ENCODE data around the gene PGM2L1.
"Not testable (repeated sequence)": the region's sequence is repeated elsewhere in the genome, so short reads cannot be mapped to it uniquely, and the experiment has no call there.

PGM2L1 gene

GRCh38 chr11:74333193-74333592, 65.0 kb downstream of the PGM2L1 start:
- no peak for DNase-seq (ENCODE audit: low read depth)

- no peak for DNase-seq (ENCODE audit: low read depth)
These were observed 65.9 kb downstream of the PGM2L1 start for GRCh38 chr11:74332291-74332690.

- DNase-seq (ENCODE audit: low read depth), result not testable (repeated sequence)
These were observed 67.2 kb downstream of the PGM2L1 start for GRCh38 chr11:74331000-74331399.

GRCh38 chr11:74330075-74330858, 68.0 kb downstream of the PGM2L1 start:
- DNase-seq (ENCODE audit: low read depth), result no peak

GRCh38 chr11:74327076-74327475, 71.2 kb downstream of the PGM2L1 start:
- DNase-seq (ENCODE audit: low read depth), result no peak

GRCh38 chr11:74326665-74327064, 71.6 kb downstream of the PGM2L1 start:
- no peak for DNase-seq (ENCODE audit: low read depth)

- DNase-seq (ENCODE audit: low read depth), result no peak
These were observed 72.3 kb downstream of the PGM2L1 start for GRCh38 chr11:74325649-74326645.

GRCh38 chr11:74322667-74323066, 75.6 kb downstream of the PGM2L1 start:
- no peak for DNase-seq (ENCODE audit: low read depth)

- DNase-seq (ENCODE audit: low read depth), result peak; percentile 12
These were observed 76.6 kb downstream of the PGM2L1 start for GRCh38 chr11:74321487-74322188.

- DNase-seq (ENCODE audit: low read depth), result no peak
These were observed 77.7 kb downstream of the PGM2L1 start for GRCh38 chr11:74320538-74320937.

- no peak for DNase-seq (ENCODE audit: low read depth)
These were observed 79.0 kb downstream of the PGM2L1 start for GRCh38 chr11:74319139-74319816.

- no peak for DNase-seq (ENCODE audit: low read depth)
These were observed 79.8 kb downstream of the PGM2L1 start for GRCh38 chr11:74318241-74318932.

GRCh38 chr11:74316772-74317505, 81.3 kb downstream of the PGM2L1 start:
- DNase-seq (ENCODE audit: low read depth), result no peak

- no peak for DNase-seq (ENCODE audit: low read depth)
These were observed 85.9 kb downstream of the PGM2L1 start for GRCh38 chr11:74312326-74312725.

- DNase-seq (ENCODE audit: low read depth), result peak; percentile 45
These were observed 86.8 kb downstream of the PGM2L1 start, which contains the start of gene P4HA3 for GRCh38 chr11:74311352-74311926. Gene P4HA3 (minus strand): TSS chr11:74311640. CDS start chr11:74311611, 29 bp downstream.

- no peak for DNase-seq (ENCODE audit: low read depth)
These were observed 87.4 kb downstream of the PGM2L1 start for GRCh38 chr11:74310857-74311256.

- DNase-seq (ENCODE audit: low read depth), result no peak
These were observed 90.8 kb downstream of the PGM2L1 start for GRCh38 chr11:74307434-74307833.

- DNase-seq (ENCODE audit: low read depth), result no peak
These were observed 91.6 kb downstream of the PGM2L1 start for GRCh38 chr11:74306435-74307175.

GRCh38 chr11:74299015-74299414, 99.2 kb downstream of the PGM2L1 start:
- no peak for DNase-seq (ENCODE audit: low read depth)
